Sigmoid colon (tissue), 4 donors: ENCODE measurements around the gene HMCN1.

ENCODE experiments used
- EP300 ChIP-seq, 4 donors: sonication (generic); formaldehyde crosslinking; IDR thresholded peaks; one replicate each; pipeline ENCODE4 v1.6.1; 2017; ENCODE audit warnings: antibody characterized with exemption in 4 of 4
- POLR2A ChIP-seq, 2 donors: fragments of 450-650 bp; IDR thresholded peaks; one replicate each; pipeline ENCODE4 v1.6.1; 2016; ENCODE audit warnings: antibody characterized with exemption in 2 of 2, mild to moderate bottlenecking in 2 of 2, moderate library complexity in 2 of 2
- POLR2AphosphoS5 ChIP-seq, 4 donors: sonication (generic); formaldehyde crosslinking; IDR thresholded peaks; one replicate each; pipeline ENCODE4 v1.6.1; 2017; ENCODE audit warnings: antibody characterized with exemption in 4 of 4
- TF ChIP-seq, protein P1 (sequence below), 4 experiments: fragments of 450-650 bp in 3 of 4; fragments of 200-600 bp in 1 of 4; IDR thresholded peaks; one replicate each; pipeline ENCODE4 v1.5.1; 2016 to 2019; ENCODE audit warnings: antibody characterized with exemption in 4 of 4, mild to moderate bottlenecking in 3 of 4, moderate library complexity in 2 of 4

DNA sequence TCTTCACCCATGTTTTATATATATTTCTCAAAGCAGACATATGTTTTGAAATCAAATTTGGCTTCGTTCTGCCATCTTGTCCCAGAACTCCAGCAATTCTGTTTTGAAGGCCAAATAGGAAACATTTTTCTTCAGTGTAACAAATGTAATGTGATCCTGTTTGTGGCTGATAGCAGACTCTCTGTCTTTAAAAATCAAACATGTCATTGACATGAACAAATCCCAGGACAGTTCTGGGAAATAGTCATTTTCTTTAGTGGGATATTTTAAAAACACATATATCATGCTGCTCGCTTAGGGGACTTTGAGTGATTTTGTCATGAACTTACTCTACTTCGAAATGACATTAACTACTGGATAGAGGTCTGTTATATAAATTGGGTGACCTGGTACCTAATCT, 51.4 kb downstream of the HMCN1 start:
- TF ChIP-seq, protein P1, sequence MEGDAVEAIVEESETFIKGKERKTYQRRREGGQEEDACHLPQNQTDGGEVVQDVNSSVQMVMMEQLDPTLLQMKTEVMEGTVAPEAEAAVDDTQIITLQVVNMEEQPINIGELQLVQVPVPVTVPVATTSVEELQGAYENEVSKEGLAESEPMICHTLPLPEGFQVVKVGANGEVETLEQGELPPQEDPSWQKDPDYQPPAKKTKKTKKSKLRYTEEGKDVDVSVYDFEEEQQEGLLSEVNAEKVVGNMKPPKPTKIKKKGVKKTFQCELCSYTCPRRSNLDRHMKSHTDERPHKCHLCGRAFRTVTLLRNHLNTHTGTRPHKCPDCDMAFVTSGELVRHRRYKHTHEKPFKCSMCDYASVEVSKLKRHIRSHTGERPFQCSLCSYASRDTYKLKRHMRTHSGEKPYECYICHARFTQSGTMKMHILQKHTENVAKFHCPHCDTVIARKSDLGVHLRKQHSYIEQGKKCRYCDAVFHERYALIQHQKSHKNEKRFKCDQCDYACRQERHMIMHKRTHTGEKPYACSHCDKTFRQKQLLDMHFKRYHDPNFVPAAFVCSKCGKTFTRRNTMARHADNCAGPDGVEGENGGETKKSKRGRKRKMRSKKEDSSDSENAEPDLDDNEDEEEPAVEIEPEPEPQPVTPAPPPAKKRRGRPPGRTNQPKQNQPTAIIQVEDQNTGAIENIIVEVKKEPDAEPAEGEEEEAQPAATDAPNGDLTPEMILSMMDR (IDR thresholded peaks at IDR 0.05) = no peak
- TF ChIP-seq POLR2A (IDR thresholded peaks at IDR 0.05) (no peak), POLR2AphosphoS5 (IDR thresholded peaks at IDR 0.05) (no peak), EP300 (IDR thresholded peaks at IDR 0.05) (no peak)
